ENCODE results near the gene NUP205.

- TF ChIP-seq POLR2AphosphoS5 (IDR thresholded peaks at IDR 0.05; ENCODE audit: borderline replicate concordance, low read depth, low read length), result no peak
- no peak for TF ChIP-seq EZH2 (IDR thresholded peaks at IDR 0.05)
- TF ChIP-seq FOXP2 (optimal IDR thresholded peaks at IDR 0.05; ENCODE audit: control extremely low read depth, extremely low read length, insufficient read depth), result no peak
These were observed 48.7 kb upstream of the NUP205 start for GRCh38 chr7:135508883-135509588.
